ENCODE results near the gene SLC25A2.
"Not testable (repeated sequence)": the region's sequence is repeated elsewhere in the genome, so short reads cannot be mapped to it uniquely, and the experiment has no call there.

SLC25A2 gene

DNA sequence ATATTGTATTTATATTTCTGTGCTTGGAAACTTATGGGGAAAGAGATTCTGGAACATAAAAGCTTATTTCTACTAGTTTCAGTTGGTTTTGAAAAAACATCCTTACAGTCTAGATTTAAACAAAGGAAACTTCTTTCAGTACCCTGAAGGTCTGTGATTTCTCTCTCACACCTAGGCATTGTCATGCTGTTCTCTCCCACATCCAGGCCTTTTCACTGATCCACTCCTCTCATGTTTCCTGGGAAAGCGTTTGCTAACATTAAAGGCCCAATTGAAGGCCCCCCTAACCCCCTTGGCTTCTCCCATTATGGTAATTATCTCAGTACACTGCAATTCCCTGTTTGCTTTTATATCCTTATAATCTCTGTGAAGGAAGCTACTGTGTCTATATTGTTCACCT is 38.9 kb upstream of the SLC25A2 start:
- TF ChIP-seq, protein P1, sequence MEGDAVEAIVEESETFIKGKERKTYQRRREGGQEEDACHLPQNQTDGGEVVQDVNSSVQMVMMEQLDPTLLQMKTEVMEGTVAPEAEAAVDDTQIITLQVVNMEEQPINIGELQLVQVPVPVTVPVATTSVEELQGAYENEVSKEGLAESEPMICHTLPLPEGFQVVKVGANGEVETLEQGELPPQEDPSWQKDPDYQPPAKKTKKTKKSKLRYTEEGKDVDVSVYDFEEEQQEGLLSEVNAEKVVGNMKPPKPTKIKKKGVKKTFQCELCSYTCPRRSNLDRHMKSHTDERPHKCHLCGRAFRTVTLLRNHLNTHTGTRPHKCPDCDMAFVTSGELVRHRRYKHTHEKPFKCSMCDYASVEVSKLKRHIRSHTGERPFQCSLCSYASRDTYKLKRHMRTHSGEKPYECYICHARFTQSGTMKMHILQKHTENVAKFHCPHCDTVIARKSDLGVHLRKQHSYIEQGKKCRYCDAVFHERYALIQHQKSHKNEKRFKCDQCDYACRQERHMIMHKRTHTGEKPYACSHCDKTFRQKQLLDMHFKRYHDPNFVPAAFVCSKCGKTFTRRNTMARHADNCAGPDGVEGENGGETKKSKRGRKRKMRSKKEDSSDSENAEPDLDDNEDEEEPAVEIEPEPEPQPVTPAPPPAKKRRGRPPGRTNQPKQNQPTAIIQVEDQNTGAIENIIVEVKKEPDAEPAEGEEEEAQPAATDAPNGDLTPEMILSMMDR (IDR thresholded peaks at IDR 0.05; ENCODE audit: borderline replicate concordance, control extremely low read depth, extremely low read depth, insufficient read depth, missing control alignments), result no peak
- no peak for DNase-seq (ENCODE audit: low spot score)
- in situ Hi-C loops (cut with MboI; ENCODE audit: low sequenced_read_pairs, unreplicated experiment), result no loop called here

DNA sequence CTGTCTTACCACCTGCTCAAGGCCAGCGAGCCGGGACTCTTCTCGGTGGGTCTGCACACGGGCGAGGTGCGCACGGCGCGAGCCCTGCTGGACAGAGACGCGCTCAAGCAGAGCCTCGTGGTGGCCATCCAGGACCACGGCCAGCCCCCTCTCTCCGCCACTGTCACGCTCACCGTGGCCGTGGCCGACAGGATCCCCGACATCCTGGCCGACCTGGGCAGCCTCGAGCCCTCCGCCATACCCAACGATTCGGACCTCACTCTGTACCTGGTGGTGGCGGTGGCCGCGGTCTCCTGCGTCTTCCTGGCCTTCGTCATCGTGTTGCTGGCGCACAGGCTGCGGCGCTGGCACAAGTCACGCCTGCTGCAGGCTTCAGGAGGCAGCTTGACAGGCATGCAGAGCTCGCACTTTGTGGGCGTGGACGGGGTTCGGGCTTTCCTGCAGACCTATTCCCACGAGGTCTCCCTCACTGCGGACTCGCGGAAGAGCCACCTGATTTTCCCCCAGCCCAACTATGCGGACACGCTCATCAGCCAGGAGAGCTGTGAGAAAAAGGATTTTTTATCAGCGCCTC is 37.0 kb upstream of the SLC25A2 start:
- DNase-seq (ENCODE audit: low spot score); in situ Hi-C loops (cut with MboI; ENCODE audit: low sequenced_read_pairs, unreplicated experiment): not testable (repeated sequence)

DNA sequence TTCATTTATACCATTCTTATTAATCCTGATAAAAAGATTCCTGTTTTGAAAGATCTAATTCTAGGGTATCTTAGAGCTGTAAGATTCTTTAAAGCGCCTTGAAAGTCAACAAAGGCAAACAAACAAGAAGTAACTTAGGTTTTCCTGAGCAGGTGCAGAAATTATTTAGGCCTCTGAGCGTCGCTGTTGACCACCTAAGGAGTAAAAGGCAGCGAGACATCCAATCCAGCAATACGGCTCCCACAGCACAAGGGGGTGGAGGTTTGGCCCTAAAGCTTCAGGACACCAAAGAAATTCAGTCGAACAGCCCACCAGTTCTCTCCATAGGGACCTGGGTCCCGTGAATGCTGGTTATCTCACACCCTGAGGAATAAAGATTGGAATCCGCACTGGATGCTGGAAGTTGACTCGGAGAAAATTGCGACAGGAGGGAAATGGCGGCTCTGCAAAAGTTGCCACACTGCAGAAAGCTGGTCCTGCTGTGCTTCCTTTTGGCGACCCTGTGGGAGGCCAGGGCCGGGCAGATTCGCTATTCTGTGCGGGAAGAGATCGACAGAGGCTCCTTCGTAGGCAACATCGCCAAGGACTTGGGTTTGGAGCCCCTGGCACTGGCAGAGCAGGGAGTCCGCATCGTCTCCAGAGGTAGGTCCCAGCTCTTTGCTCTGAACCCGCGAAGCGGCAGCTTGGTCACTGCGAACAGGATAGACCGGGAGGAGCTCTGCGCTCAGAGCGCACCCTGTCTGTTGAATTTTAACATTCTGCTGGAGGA is 34.9 kb upstream of the SLC25A2 start, which contains the start of gene PCDHGA2:
Gene PCDHGA2 (plus strand): TSS at position 223 of the 769 bp plus-strand sequence.
- DNase-seq (ENCODE audit: low spot score), result peak; percentile 43
- in situ Hi-C loops (cut with MboI; ENCODE audit: low sequenced_read_pairs, unreplicated experiment), result no loop called here
- TF ChIP-seq, protein P1 (IDR thresholded peaks at IDR 0.05; ENCODE audit: borderline replicate concordance, control extremely low read depth, extremely low read depth, insufficient read depth, missing control alignments), result peak; percentile 27

DNA sequence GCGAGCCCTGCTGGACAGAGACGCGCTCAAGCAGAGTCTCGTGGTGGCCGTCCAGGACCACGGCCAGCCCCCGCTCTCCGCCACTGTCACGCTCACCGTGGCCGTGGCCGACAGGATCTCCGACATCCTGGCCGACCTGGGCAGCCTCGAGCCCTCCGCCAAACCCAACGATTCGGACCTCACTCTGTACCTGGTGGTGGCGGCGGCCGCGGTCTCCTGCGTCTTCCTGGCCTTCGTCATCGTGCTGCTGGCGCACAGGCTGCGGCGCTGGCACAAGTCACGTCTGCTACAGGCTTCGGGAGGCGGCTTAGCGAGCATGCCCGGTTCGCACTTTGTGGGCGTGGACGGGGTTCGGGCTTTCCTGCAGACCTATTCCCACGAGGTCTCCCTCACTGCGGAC is 28.7 kb upstream of the SLC25A2 start:
- DNase-seq (ENCODE audit: low spot score); in situ Hi-C loops (cut with MboI; ENCODE audit: low sequenced_read_pairs, unreplicated experiment): not testable (repeated sequence)

DNA sequence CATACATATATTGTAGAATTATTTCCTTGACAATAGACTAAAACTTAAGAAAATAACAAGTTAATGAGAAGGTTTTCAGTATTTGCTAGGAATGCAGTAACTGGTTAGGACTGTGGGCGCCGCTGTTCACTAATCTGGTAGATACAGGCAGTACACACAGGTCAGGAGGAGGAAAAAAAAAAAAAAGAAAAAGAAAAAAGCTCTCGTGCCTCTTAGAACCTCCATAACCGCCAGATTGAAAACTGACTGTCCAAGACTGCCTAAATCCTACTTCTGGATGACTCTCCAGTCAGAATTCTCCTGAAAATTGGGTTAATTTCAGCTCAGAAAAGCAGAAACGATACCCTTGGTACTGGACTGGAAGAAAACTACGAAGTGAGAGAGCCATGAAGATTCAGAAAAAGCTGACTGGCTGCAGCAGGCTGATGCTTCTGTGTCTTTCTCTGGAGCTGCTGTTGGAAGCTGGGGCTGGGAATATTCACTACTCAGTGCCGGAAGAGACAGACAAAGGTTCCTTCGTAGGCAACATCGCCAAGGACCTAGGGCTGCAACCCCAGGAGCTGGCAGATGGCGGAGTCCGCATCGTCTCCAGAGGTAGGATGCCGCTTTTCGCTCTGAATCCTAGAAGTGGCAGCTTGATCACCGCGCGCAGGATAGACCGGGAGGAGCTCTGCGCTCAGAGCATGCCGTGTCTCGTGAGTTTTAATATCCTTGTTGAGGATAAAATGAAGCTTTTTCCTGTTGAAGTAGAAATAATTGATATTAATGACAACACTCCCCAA is 26.6 kb upstream of the SLC25A2 start, which contains the start of gene PCDHGA1:
Gene PCDHGA1 (plus strand): TSS at position 216 of the 782 bp plus-strand sequence.
- in situ Hi-C loops (cut with MboI; ENCODE audit: low sequenced_read_pairs, unreplicated experiment), result no loop called here
- peak; percentile 52 for DNase-seq (ENCODE audit: low spot score)
- TF ChIP-seq, protein P1 (IDR thresholded peaks at IDR 0.05; ENCODE audit: borderline replicate concordance, control extremely low read depth, extremely low read depth, insufficient read depth, missing control alignments), result peak; percentile 38

DNA sequence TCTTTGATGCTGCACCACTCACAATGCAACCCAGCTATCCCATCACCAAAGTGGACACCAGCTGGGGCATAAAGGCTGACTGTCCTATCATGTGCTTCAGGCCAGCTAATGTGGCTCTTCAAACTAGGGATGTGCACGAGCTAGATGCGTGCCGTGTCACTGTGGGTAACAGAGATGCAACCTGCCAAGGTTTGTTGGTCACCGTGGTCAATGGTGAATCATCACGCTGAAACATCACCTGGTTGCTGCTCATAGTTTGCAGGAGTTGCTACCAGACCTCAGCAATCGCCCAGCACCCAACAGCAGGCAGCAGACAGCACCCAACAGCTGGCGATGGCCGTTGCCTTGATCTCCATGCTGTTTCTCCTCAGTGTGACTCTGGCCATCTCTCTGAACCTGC is 24.4 kb upstream of the SLC25A2 start:
- no peak for DNase-seq (ENCODE audit: low spot score)
- in situ Hi-C loops (cut with MboI; ENCODE audit: low sequenced_read_pairs, unreplicated experiment), result no loop called here
- TF ChIP-seq, protein P1 (IDR thresholded peaks at IDR 0.05; ENCODE audit: borderline replicate concordance, control extremely low read depth, extremely low read depth, insufficient read depth, missing control alignments), result no peak

DNA sequence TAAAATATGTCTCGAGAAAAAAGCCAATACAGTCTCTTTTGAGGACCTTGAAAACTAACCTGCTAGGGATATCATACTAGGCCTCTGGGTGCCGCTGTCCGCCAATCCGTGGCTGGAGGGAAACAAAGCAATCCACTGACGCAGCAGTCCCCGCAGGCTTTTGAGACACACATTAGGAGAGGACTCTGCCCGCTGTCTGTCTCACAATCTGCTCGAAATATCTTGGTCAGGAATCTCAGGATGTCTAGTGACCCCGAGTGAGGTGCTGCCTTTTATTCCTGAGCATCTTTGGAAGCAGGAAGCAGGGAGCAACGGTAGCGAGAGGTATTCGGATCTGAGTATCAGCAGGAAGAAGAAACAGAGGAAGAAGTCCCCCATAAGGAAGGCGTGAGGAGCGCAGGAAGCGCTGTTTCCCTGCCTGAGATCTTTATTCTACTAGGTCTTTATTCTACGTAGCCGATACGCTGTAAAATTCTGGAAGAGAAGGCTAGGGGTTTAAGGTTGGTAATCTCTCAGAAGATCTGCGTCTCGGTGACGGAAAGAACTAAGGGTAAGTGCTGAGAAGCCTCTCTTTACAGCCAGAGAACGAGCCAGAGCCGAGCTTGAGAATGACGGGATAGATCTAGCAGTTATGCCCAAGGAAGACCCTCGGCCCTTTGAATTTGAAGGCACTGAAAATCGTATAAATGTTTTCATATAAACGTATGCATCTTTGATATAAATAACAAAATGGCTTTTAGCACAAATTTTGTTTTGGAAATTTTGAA is 22.4 kb upstream of the SLC25A2 start:
- TF ChIP-seq, protein P1 (IDR thresholded peaks at IDR 0.05; ENCODE audit: borderline replicate concordance, control extremely low read depth, extremely low read depth, insufficient read depth, missing control alignments), result peak; percentile 49
- in situ Hi-C loops (cut with MboI; ENCODE audit: low sequenced_read_pairs, unreplicated experiment), result no loop called here
- peak; percentile 58 for DNase-seq (ENCODE audit: low spot score)

All from GM13976 (cell line).